Breast epithelium (tissue), 4 donors: ENCODE results near the gene CSRP2. TPM values are rescaled to one million over a fixed set of nuclear protein-coding genes. Genes with fewer than 3 reads are reported as not detected.

Source experiments
- DNase-seq, 2 donors: peaks; one replicate each; pipeline ENCODE4 v3.0.0-alpha.2; 2019; ENCODE audit warnings: low spot score in 2 of 2
- H3K27ac ChIP-seq, 2 donors: fragments of 200-600 bp; sonication (generic) in 1 of 2; one replicate each; pipeline ENCODE4 v1.5.1; 2016 to 2019; ENCODE audit warnings: mild to moderate bottlenecking in 1 of 2
- H3K27me3 ChIP-seq, 2 donors: fragments of 200-600 bp; sonication (generic) in 1 of 2; one replicate each; pipeline versions ENCODE4 v1.5.1 to v1.6.0; 2017 to 2019; ENCODE audit warnings: control low read depth in 1 of 2, mild to moderate bottlenecking in 1 of 2
- H3K36me3 ChIP-seq: fragments of 200-600 bp; one replicate; pipeline ENCODE4 v1.5.1; 2019
- H3K4me1 ChIP-seq, 2 donors: fragments of 200-600 bp; sonication (generic); one replicate each; pipeline ENCODE4 v1.5.1; 2016 to 2019; ENCODE audit warnings: control low read depth in 1 of 2
- H3K4me3 ChIP-seq, 3 donors: fragments of 200-600 bp; sonication (generic); 1 replicate in 2 of 3; 2 replicates in 1 of 3; pipeline ENCODE4 v1.5.1; 2016 to 2019; ENCODE audit warnings: mild to moderate bottlenecking in 3 of 3, moderate library complexity in 2 of 3
- H3K9me3 ChIP-seq, 2 donors: fragments of 200-600 bp; sonication (generic) in 1 of 2; one replicate each; pipeline ENCODE4 v1.5.1; 2016 to 2019; ENCODE audit warnings: control low read depth in 1 of 2
- POLR2A ChIP-seq: fragments of 450-650 bp; IDR thresholded peaks from one replicate; pipeline ENCODE4 v1.6.1; 2016; ENCODE audit warnings: antibody characterized with exemption, mild to moderate bottlenecking, moderate library complexity
- POLR2AphosphoS5 ChIP-seq, 3 donors: sonication (generic); formaldehyde crosslinking; IDR thresholded peaks; one replicate each; pipeline ENCODE4 v1.6.1; 2017; ENCODE audit warnings: antibody characterized with exemption in 3 of 3
- intact Hi-C: fragments of 100-400 bp; cut with DNase I; formaldehyde crosslinking; loops from one replicate; pipeline ENCODE4 v1.15.1; 2023; ENCODE audit warnings: low total_unique reads
- total RNA-seq, 3 donors: library from RNA; depleted of rRNA; stranded (reverse); fragments of >200 nt; gene quantifications; one replicate each; pipeline ENCODE4 v1.1.0, GENCODE V29; 2016
- TF ChIP-seq, protein P1 (sequence below), 3 donors: fragments of 450-650 bp; IDR thresholded peaks; one replicate each; pipeline ENCODE4 v1.5.1; 2016 to 2017; ENCODE audit warnings: antibody characterized with exemption in 3 of 3, mild to moderate bottlenecking in 3 of 3, moderate library complexity in 3 of 3

CSRP2 gene
- total RNA-seq, 3 donors from 2014 or later: 23.3 to 89.5 (median 38.3) TPM

DNA sequence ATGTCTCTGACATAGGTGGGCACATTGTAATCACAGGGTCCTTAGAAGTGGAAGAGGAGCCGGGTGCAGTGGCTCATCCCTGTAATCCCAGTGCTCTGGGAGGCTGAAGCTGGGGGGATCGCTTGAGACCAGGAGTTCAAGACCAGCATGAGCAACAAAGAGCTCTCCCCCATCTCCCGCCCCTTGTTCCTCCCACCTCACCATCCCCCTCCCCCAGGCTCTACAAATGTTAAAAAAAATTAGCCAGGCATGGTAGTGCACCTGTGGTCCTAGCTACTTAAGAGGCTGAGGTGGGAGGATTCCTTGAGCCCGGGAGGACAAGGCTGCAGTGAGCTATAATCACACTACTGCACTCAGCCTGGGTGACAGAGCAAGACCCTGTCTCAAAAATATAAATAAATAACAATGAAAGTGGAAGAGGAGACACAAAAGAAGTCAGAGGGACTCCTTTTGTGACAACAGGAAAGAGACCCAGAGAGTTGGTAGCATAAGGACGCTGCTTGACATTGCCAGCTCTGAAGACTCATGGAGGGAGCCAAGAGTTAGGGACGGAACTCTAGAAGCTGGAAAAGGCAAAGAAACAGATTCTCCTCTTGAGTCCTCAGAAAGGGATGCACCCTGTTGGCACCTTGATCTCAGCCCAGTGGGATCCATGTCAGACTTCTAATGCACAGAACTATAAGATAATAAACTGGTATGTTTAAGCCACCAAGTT lies 29.6 kb upstream of the CSRP2 start:
- no peak for TF ChIP-seq POLR2AphosphoS5 (IDR thresholded peaks at IDR 0.05)
- TF ChIP-seq, protein P1, sequence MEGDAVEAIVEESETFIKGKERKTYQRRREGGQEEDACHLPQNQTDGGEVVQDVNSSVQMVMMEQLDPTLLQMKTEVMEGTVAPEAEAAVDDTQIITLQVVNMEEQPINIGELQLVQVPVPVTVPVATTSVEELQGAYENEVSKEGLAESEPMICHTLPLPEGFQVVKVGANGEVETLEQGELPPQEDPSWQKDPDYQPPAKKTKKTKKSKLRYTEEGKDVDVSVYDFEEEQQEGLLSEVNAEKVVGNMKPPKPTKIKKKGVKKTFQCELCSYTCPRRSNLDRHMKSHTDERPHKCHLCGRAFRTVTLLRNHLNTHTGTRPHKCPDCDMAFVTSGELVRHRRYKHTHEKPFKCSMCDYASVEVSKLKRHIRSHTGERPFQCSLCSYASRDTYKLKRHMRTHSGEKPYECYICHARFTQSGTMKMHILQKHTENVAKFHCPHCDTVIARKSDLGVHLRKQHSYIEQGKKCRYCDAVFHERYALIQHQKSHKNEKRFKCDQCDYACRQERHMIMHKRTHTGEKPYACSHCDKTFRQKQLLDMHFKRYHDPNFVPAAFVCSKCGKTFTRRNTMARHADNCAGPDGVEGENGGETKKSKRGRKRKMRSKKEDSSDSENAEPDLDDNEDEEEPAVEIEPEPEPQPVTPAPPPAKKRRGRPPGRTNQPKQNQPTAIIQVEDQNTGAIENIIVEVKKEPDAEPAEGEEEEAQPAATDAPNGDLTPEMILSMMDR (IDR thresholded peaks at IDR 0.05): no peak
- no peak for TF ChIP-seq POLR2A
- H3K36me3 ChIP-seq: no peaks in the 10 kb centered on the region
- no peak overlapping the region for H3K4me3 ChIP-seq
- no peaks in the 10 kb centered on the region for H3K27me3 ChIP-seq
- intact Hi-C loops: no loop called here
- H3K9me3 ChIP-seq: no peaks in the 10 kb centered on the region
- H3K27ac ChIP-seq: no peak overlapping the region
- DNase-seq: no peak
- H3K4me1 ChIP-seq: no peaks in the 10 kb centered on the region

DNA sequence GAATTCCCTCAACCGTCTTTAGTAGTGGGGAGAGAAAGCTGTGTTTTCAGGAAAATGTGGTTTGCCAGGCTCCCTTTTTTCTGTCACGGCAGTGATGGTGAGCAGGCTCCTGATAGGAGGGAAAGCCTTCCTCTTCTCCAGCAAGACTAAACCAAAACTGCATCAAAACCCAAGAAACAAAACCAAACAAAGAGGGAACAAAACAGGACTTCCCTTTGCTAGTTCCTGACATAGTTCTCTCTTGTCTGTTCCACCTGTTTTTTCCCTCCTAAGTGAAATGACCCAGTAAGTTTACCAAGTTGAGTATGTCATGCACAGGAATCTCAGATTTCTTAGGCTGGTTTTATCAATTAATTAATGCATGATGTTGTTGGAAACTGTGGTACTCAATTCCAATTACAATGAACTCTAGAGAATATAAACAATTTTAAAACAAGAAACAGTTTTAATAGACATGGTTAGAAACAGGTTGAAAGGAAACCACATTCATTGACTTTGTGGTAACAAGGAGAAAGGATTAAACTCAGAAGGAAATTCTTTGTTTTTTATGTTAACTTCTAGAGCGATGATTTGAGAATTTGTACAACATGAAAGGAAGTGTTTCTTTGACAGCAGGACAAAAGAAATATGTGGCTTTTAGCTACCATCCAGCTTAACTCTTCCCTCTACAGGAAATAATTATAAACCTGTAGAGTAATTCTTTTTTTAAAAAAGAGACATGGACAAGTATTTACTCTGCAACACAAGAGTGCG lies 23.0 kb upstream of the CSRP2 start:
- Histone ChIP-seq H3K27me3 (no peaks in the 10 kb centered on the region), H3K9me3 (no peaks in the 10 kb centered on the region), H3K4me1 (no peaks in the 10 kb centered on the region), H3K36me3 (no peaks in the 10 kb centered on the region), H3K4me3 (no peak overlapping the region), H3K27ac (no peak overlapping the region)
- intact Hi-C loops: no loop called here
- DNase-seq: no peak
- TF ChIP-seq POLR2A (no peak), POLR2AphosphoS5 (IDR thresholded peaks at IDR 0.05) (no peak)
- TF ChIP-seq, protein P1 (IDR thresholded peaks at IDR 0.05): no peak

DNA sequence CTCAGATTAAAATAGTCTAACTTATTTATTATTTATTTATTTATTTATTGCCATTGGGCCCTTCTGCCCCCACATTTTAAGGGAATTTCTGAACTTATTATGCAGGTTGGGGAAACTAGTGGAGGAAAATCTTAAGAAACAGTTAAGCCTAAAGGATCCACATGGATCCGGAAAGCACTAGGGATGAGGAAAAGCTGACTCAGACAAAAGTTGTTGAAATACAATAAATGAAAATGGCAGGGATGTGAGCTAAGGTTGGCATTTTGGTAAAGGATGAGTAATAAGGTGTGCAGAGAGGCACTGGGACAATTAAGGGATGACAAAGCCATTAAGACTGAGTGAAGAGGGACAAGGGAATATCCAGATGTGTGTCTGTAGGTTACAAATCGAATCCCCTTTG lies 20.7 kb upstream of the CSRP2 start:
- no peak overlapping the region for H3K4me3 ChIP-seq
- intact Hi-C loops: no loop called here

DNA sequence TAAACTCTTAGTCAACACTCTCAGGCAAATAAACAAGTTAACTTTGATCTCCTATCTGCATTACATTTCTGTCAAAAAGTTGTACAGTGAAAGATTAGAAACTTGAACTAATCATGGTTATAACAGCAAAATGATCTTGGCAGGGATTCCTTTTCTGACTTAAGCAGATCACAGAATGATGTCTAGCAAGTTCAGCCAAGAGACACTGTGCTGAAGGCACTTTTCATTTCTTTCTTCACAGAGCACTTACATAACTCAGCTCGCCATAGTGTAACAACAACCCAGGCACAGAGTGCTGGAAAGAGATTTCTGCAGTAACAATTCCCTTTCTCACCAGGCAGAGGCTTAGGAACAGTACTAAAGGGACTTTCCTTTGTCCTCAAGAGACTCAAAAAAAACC lies 19.6 kb upstream of the CSRP2 start:
- intact Hi-C loops: no loop called here
- TF ChIP-seq, protein P1 (IDR thresholded peaks at IDR 0.05): no peak
- TF ChIP-seq POLR2A: no peak
- no peak for TF ChIP-seq POLR2AphosphoS5 (IDR thresholded peaks at IDR 0.05)
- no peaks in the 10 kb centered on the region for H3K27me3 ChIP-seq
- H3K4me3 ChIP-seq: no peak overlapping the region
- H3K27ac ChIP-seq: peak overlapping the region in 1 of 2 donors; percentile 40
- H3K36me3 ChIP-seq: no peaks in the 10 kb centered on the region
- peaks cover 0 to 6% of the 10 kb centered on the region in 2 donors for H3K9me3 ChIP-seq
- no peaks in the 10 kb centered on the region for H3K4me1 ChIP-seq
- DNase-seq: no peak

More for the DNA sequence above, 20.7 kb upstream of the CSRP2 start:
- no peak for DNase-seq
- H3K36me3 ChIP-seq: no peaks in the 10 kb centered on the region
- TF ChIP-seq POLR2AphosphoS5 (IDR thresholded peaks at IDR 0.05): no peak
- TF ChIP-seq, protein P1 (IDR thresholded peaks at IDR 0.05): no peak
- no peak for TF ChIP-seq POLR2A
- no peaks in the 10 kb centered on the region for H3K4me1 ChIP-seq
- H3K9me3 ChIP-seq: peaks cover 0 to 1% of the 10 kb centered on the region in 2 donors
- no peaks in the 10 kb centered on the region for H3K27me3 ChIP-seq
- H3K27ac ChIP-seq: no peak overlapping the region

DNA sequence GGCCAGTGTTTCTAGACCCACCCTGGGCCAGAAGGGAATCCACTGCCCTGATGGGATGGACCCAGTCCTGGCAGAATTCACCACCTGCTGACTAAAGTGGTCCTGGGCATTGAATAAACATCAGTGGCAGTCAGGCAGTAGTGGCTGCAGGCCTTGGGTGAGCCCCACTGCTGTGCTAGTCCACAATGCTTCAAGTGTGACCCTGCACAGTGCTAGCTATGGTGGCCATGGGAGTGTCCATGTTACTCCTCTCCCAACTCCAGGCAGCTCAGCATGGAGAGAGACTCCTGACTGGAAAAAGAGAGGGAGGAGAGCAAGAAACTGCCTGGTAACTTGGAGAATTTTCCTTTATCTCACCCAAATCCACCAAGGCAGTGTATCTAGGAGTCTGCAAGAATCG lies 17.5 kb upstream of the CSRP2 start:
- Histone ChIP-seq H3K27me3 (no peaks in the 10 kb centered on the region), H3K4me1 (no peaks in the 10 kb centered on the region), H3K27ac (no peak overlapping the region), H3K9me3 (peaks cover 0 to 6% of the 10 kb centered on the region in 2 donors), H3K36me3 (no peaks in the 10 kb centered on the region), H3K4me3 (no peak overlapping the region)
- DNase-seq: no peak
- no peak for TF ChIP-seq POLR2A
- TF ChIP-seq, protein P1 (IDR thresholded peaks at IDR 0.05): no peak
- TF ChIP-seq POLR2AphosphoS5 (IDR thresholded peaks at IDR 0.05): no peak
- intact Hi-C loops: no loop called here
